ENCODE measurements around the gene GTF2IRD2. TPM values are rescaled to one million over a fixed set of nuclear protein-coding genes. Genes with fewer than 3 reads are reported as not detected.
"Not testable (repeated sequence)": the region's sequence is repeated elsewhere in the genome, so short reads cannot be mapped to it uniquely, and the experiment has no call there.

Gene GTF2IRD2
- total RNA-seq, 3 donors from 2014 or later = 2.6 to 6.5 (median 4.4) TPM

GRCh38 chr7:74820146-74820805, 31.1 kb downstream of the GTF2IRD2 start:
- ATAC-seq = peak; percentile 88 to 91
- H3K4me3 Mint-ChIP-seq; DNase-seq; H3K27me3 Mint-ChIP-seq (ENCODE audit: low read depth); H3K9me3 Mint-ChIP-seq; H3K36me3 Mint-ChIP-seq (ENCODE audit: insufficient read depth); H3K4me1 Mint-ChIP-seq (ENCODE audit: low read depth): not testable (repeated sequence)

GRCh38 chr7:74815882-74816281, 35.5 kb downstream of the GTF2IRD2 start:
- H3K4me3 Mint-ChIP-seq; H3K9me3 Mint-ChIP-seq; DNase-seq; H3K27me3 Mint-ChIP-seq (ENCODE audit: low read depth); H3K4me1 Mint-ChIP-seq (ENCODE audit: low read depth); ATAC-seq; H3K36me3 Mint-ChIP-seq (ENCODE audit: insufficient read depth): not testable (repeated sequence)

GRCh38 chr7:74798644-74799043, 52.8 kb downstream of the GTF2IRD2 start:
- ATAC-seq = peak; percentile 54 to 73
- H3K27me3 Mint-ChIP-seq (ENCODE audit: low read depth); H3K9me3 Mint-ChIP-seq; H3K4me1 Mint-ChIP-seq (ENCODE audit: low read depth); H3K36me3 Mint-ChIP-seq (ENCODE audit: insufficient read depth); DNase-seq; H3K4me3 Mint-ChIP-seq: not testable (repeated sequence)

- not testable (repeated sequence) for H3K4me3 Mint-ChIP-seq; DNase-seq; H3K9me3 Mint-ChIP-seq; H3K27me3 Mint-ChIP-seq (ENCODE audit: low read depth); H3K4me1 Mint-ChIP-seq (ENCODE audit: low read depth); H3K36me3 Mint-ChIP-seq (ENCODE audit: insufficient read depth)
- peak in 1 of 2 donors; percentile 4 for ATAC-seq
These were observed 53.4 kb downstream of the GTF2IRD2 start for GRCh38 chr7:74797848-74798622.

- H3K36me3 Mint-ChIP-seq (ENCODE audit: insufficient read depth); H3K4me3 Mint-ChIP-seq; H3K27me3 Mint-ChIP-seq (ENCODE audit: low read depth); DNase-seq; ATAC-seq; H3K4me1 Mint-ChIP-seq (ENCODE audit: low read depth); H3K9me3 Mint-ChIP-seq: not testable (repeated sequence)
These were observed 62.1 kb downstream of the GTF2IRD2 start for GRCh38 chr7:74789200-74789736.

GRCh38 chr7:74788369-74789150, 62.8 kb downstream of the GTF2IRD2 start:
- H3K36me3 Mint-ChIP-seq (ENCODE audit: insufficient read depth); H3K27me3 Mint-ChIP-seq (ENCODE audit: low read depth); H3K9me3 Mint-ChIP-seq; H3K4me3 Mint-ChIP-seq; H3K4me1 Mint-ChIP-seq (ENCODE audit: low read depth): not testable (repeated sequence)
- DNase-seq (peak; percentile 96), ATAC-seq (peak; percentile 90 to 94)

GRCh38 chr7:74783595-74783994, 67.8 kb downstream of the GTF2IRD2 start:
- not testable (repeated sequence) for DNase-seq; H3K4me1 Mint-ChIP-seq (ENCODE audit: low read depth); H3K36me3 Mint-ChIP-seq (ENCODE audit: insufficient read depth); H3K9me3 Mint-ChIP-seq; H3K4me3 Mint-ChIP-seq; ATAC-seq; H3K27me3 Mint-ChIP-seq (ENCODE audit: low read depth)

GRCh38 chr7:74781746-74782145, 69.7 kb downstream of the GTF2IRD2 start:
- H3K9me3 Mint-ChIP-seq; H3K36me3 Mint-ChIP-seq (ENCODE audit: insufficient read depth); H3K4me1 Mint-ChIP-seq (ENCODE audit: low read depth); DNase-seq; H3K4me3 Mint-ChIP-seq; H3K27me3 Mint-ChIP-seq (ENCODE audit: low read depth); ATAC-seq: not testable (repeated sequence)

- ATAC-seq; H3K9me3 Mint-ChIP-seq; DNase-seq; H3K4me1 Mint-ChIP-seq (ENCODE audit: low read depth); H3K36me3 Mint-ChIP-seq (ENCODE audit: insufficient read depth); H3K4me3 Mint-ChIP-seq; H3K27me3 Mint-ChIP-seq (ENCODE audit: low read depth): not testable (repeated sequence)
These were observed 72.4 kb downstream of the GTF2IRD2 start for GRCh38 chr7:74779053-74779452.

GRCh38 chr7:74775111-74775510, 76.3 kb downstream of the GTF2IRD2 start:
- not testable (repeated sequence) for DNase-seq; H3K27me3 Mint-ChIP-seq (ENCODE audit: low read depth); H3K36me3 Mint-ChIP-seq (ENCODE audit: insufficient read depth); H3K9me3 Mint-ChIP-seq; H3K4me1 Mint-ChIP-seq (ENCODE audit: low read depth); H3K4me3 Mint-ChIP-seq
- ATAC-seq = peak in 1 of 2 donors; percentile 69

GRCh38 chr7:74773760-74774750, 77.3 kb downstream of the GTF2IRD2 start, which contains the start of gene NCF1:
TSS of gene NCF1 (plus strand) at chr7:74774011. CDS start at chr7:74774032, 21 bp downstream.
- H3K36me3 Mint-ChIP-seq (ENCODE audit: insufficient read depth); DNase-seq; H3K27me3 Mint-ChIP-seq (ENCODE audit: low read depth); H3K9me3 Mint-ChIP-seq; H3K4me1 Mint-ChIP-seq (ENCODE audit: low read depth); H3K4me3 Mint-ChIP-seq: not testable (repeated sequence)
- ATAC-seq = peak in 1 of 2 donors; percentile 48

- H3K36me3 Mint-ChIP-seq (ENCODE audit: insufficient read depth); H3K9me3 Mint-ChIP-seq; ATAC-seq; DNase-seq; H3K4me1 Mint-ChIP-seq (ENCODE audit: low read depth); H3K27me3 Mint-ChIP-seq (ENCODE audit: low read depth); H3K4me3 Mint-ChIP-seq: not testable (repeated sequence)
These were observed 79.3 kb downstream of the GTF2IRD2 start for GRCh38 chr7:74772093-74772492.

GRCh38 chr7:74770062-74770461, 81.3 kb downstream of the GTF2IRD2 start:
- not testable (repeated sequence) for H3K27me3 Mint-ChIP-seq (ENCODE audit: low read depth); ATAC-seq; H3K36me3 Mint-ChIP-seq (ENCODE audit: insufficient read depth); H3K4me3 Mint-ChIP-seq; DNase-seq; H3K9me3 Mint-ChIP-seq; H3K4me1 Mint-ChIP-seq (ENCODE audit: low read depth)
